KMS-11 (cell line): ENCODE data around the gene PTER.
A peak's percentile ranks its signal among the peaks of the same experiment; 100 is the strongest.

Source experiments
- H2AFZ ChIP-seq: fragments of 200-600 bp; sonication (generic); 2 replicates; pipeline ENCODE4 v1.6.1; 2016; ENCODE audit warnings: antibody characterized with exemption, mixed run types, low read depth
- H3K27ac ChIP-seq: fragments of 200-600 bp; sonication (generic); 2 replicates; pipeline ENCODE4 v1.6.1; 2016; ENCODE audit warnings: mild to moderate bottlenecking, mixed run types
- H3K27me3 ChIP-seq: fragments of 200-600 bp; sonication (generic); 2 replicates; pipeline ENCODE4 v1.6.1; 2017; ENCODE audit warnings: mild to moderate bottlenecking, low read depth, mixed run types, moderate library complexity; ENCODE audit not compliant: insufficient read depth
- H3K36me3 ChIP-seq: fragments of 200-600 bp; sonication (generic); 2 replicates; pipeline ENCODE4 v1.6.1; 2017; ENCODE audit warnings: mild to moderate bottlenecking, mixed run types; ENCODE audit not compliant: insufficient read depth
- H3K4me1 ChIP-seq: fragments of 200-600 bp; sonication (generic); 2 replicates; pipeline ENCODE4 v1.6.1; 2016; ENCODE audit warnings: mild to moderate bottlenecking, low read depth, mixed run types; ENCODE audit not compliant: poor library complexity, severe bottlenecking
- H3K4me2 ChIP-seq: fragments of 200-600 bp; sonication (generic); 2 replicates; pipeline ENCODE4 v1.7.0; 2016; ENCODE audit warnings: mild to moderate bottlenecking, mixed run types
- H3K4me3 ChIP-seq: fragments of 200-600 bp; sonication (generic); IDR thresholded peaks from 2 replicates; pipeline ENCODE4 v1.6.1; 2017; ENCODE audit warnings: low read depth, low read length, mixed read lengths; ENCODE audit not compliant: insufficient read depth
- H3K79me2 ChIP-seq: fragments of 200-600 bp; sonication (generic); 2 replicates; pipeline ENCODE4 v1.6.1; 2016; ENCODE audit warnings: low read depth, mixed run types; ENCODE audit not compliant: insufficient read depth
- H3K9ac ChIP-seq: fragments of 200-600 bp; sonication (generic); 2 replicates; pipeline ENCODE4 v1.6.1; 2016; ENCODE audit warnings: mild to moderate bottlenecking, mixed run types
- H4K20me1 ChIP-seq: fragments of 200-600 bp; sonication (generic); 2 replicates; pipeline ENCODE4 v1.6.1; 2016; ENCODE audit warnings: mild to moderate bottlenecking, mixed run types; ENCODE audit not compliant: insufficient read depth
- CTCF ChIP-seq: fragments of 200-600 bp; sonication (generic); conservative IDR thresholded peaks from 2 replicates; pipeline ENCODE4 v1.6.1; 2017; ENCODE audit warnings: low read depth, mild to moderate bottlenecking, antibody characterized with exemption, low read length, moderate library complexity, mixed read lengths

PTER gene

GRCh38 chr10:16429539-16429938, 7.3 kb upstream of the PTER start:
- no peak for TF ChIP-seq CTCF
- Histone ChIP-seq H4K20me1 (no peaks in the 10 kb centered on the region), H3K36me3 (no peaks in the 10 kb centered on the region), H3K9ac (no peak overlapping the region), H3K79me2 (no peaks in the 10 kb centered on the region), H3K27ac (no peak overlapping the region), H2AFZ (no peak overlapping the region), H3K4me2 (no peak overlapping the region), H3K27me3 (no peaks in the 10 kb centered on the region), H3K4me3 (no peak overlapping the region), H3K4me1 (no peaks in the 10 kb centered on the region)

- H3K27me3 ChIP-seq, result no peaks in the 10 kb centered on the region
- TF ChIP-seq CTCF, result no peak
- peak overlapping the region; percentile 77; the same call in 1 of the 2 replicates for H3K9ac ChIP-seq
- H3K4me2 ChIP-seq, result peak overlapping the region; percentile 81
- peak overlapping the region; percentile 27; the same call in 1 of the 2 replicates for H3K27ac ChIP-seq
- no peaks in the 10 kb centered on the region for H3K36me3 ChIP-seq
- peaks cover 27% of the 10 kb centered on the region for H3K79me2 ChIP-seq
- no peaks in the 10 kb centered on the region for H4K20me1 ChIP-seq
- peaks cover 29% of the 10 kb centered on the region for H3K4me1 ChIP-seq
- no peak overlapping the region for H3K4me3 ChIP-seq
- peak overlapping the region; percentile 95 for H2AFZ ChIP-seq
These were observed 448 bp upstream of the PTER start for GRCh38 chr10:16436367-16436757.

GRCh38 chr10:16437540-16437894, 707 bp downstream of the PTER start:
- no peaks in the 10 kb centered on the region for H4K20me1 ChIP-seq
- peak overlapping the region; percentile 77 for H3K9ac ChIP-seq
- no peaks in the 10 kb centered on the region for H3K27me3 ChIP-seq
- H2AFZ ChIP-seq, result peak overlapping the region; percentile 76
- no peaks in the 10 kb centered on the region for H3K36me3 ChIP-seq
- H3K79me2 ChIP-seq, result peaks cover 38% of the 10 kb centered on the region
- H3K27ac ChIP-seq, result peak overlapping the region; percentile 63
- H3K4me3 ChIP-seq, result no peak overlapping the region
- peak overlapping the region; percentile 61 for H3K4me2 ChIP-seq
- peaks cover 29% of the 10 kb centered on the region for H3K4me1 ChIP-seq
- no peak for TF ChIP-seq CTCF

GRCh38 chr10:16439295-16439694, 2.5 kb downstream of the PTER start:
- Histone ChIP-seq H2AFZ (no peak overlapping the region), H3K79me2 (peaks cover 49% of the 10 kb centered on the region), H3K4me3 (no peak overlapping the region), H3K36me3 (no peaks in the 10 kb centered on the region), H3K27me3 (no peaks in the 10 kb centered on the region), H4K20me1 (no peaks in the 10 kb centered on the region), H3K27ac (no peak overlapping the region), H3K4me2 (peak overlapping the region; percentile 1; the same call in 1 of the 2 replicates), H3K9ac (no peak overlapping the region), H3K4me1 (peaks cover 29% of the 10 kb centered on the region)
- no peak for TF ChIP-seq CTCF
